NB4 (cell line): Measurements from ENCODE around the gene LOXL3.
A peak's percentile ranks its signal among the peaks of the same experiment; 100 is the strongest.
"Not testable (repeated sequence)": the region's sequence is repeated elsewhere in the genome, so short reads cannot be mapped to it uniquely, and the experiment has no call there.

ENCODE experiments used
- DNase-seq: peaks from one replicate; pipeline ENCODE4 v3.0.0; 2010; ENCODE audit warnings: low read depth
- H3K4me3 ChIP-seq: one replicate; pipeline ENCODE4 v1.5.1; 2011; ENCODE audit warnings: mild to moderate bottlenecking, low read depth, low read length, moderate library complexity
- MAX ChIP-seq: IDR thresholded peaks from 2 replicates; pipeline ENCODE4 v1.6.1; 2011; ENCODE audit warnings: low read depth, low read length
- MYC ChIP-seq: IDR thresholded peaks from 2 replicates; pipeline ENCODE4 v1.6.1; 2011; ENCODE audit warnings: low read depth, low read length
- POLR2A ChIP-seq: IDR thresholded peaks from 2 replicates; pipeline ENCODE4 v1.6.1; 2011; ENCODE audit warnings: mild to moderate bottlenecking; ENCODE audit not compliant: insufficient read length; ENCODE audit errors: extremely low read depth
- TF ChIP-seq, protein P1 (sequence below): IDR thresholded peaks from one replicate; pipeline ENCODE4 v1.5.1; 2012; ENCODE audit warnings: low read depth, low read length

The LOXL3 gene

DNA sequence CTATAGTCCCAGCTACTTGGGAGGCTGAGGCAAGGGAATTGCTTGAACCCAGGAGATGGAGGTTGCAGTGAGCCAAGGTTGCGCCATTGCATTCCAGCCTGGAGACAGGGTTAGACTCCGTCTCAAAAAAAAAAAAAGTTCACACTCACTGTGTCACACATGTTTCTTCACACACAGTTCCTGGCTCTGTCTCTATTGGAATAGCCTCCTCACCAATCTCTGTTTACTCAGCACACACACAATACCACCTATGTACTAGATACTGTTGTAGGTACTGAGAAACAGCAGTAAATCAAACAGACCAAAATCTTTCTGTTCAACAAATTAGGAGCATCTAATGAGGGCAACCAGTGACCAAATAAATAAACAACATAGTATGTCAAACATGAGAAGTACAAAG, 67.6 kb downstream of the LOXL3 start:
- no peak for DNase-seq
- no peak overlapping the region for H3K4me3 ChIP-seq
- TF ChIP-seq, protein P1, sequence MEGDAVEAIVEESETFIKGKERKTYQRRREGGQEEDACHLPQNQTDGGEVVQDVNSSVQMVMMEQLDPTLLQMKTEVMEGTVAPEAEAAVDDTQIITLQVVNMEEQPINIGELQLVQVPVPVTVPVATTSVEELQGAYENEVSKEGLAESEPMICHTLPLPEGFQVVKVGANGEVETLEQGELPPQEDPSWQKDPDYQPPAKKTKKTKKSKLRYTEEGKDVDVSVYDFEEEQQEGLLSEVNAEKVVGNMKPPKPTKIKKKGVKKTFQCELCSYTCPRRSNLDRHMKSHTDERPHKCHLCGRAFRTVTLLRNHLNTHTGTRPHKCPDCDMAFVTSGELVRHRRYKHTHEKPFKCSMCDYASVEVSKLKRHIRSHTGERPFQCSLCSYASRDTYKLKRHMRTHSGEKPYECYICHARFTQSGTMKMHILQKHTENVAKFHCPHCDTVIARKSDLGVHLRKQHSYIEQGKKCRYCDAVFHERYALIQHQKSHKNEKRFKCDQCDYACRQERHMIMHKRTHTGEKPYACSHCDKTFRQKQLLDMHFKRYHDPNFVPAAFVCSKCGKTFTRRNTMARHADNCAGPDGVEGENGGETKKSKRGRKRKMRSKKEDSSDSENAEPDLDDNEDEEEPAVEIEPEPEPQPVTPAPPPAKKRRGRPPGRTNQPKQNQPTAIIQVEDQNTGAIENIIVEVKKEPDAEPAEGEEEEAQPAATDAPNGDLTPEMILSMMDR: no peak
- no peak for TF ChIP-seq POLR2A

- H3K4me3 ChIP-seq: peak overlapping the region; percentile 84
- not testable (repeated sequence) for DNase-seq
Observed at GRCh38 chr2:74483675-74484164, 70.0 kb downstream of the LOXL3 start.

- peak within 1 kb of the TSS; percentile 84 for H3K4me3 ChIP-seq
- peak; percentile 98 for DNase-seq
- TF ChIP-seq POLR2A (peak; percentile 55), MYC (peak; percentile 52; the same call in 1 of the 2 replicates), MAX (peak; percentile 17; the same call in 1 of the 2 replicates)
- TF ChIP-seq, protein P1: peak; percentile 93
Observed at GRCh38 chr2:74482801-74483674, 70.7 kb downstream of the LOXL3 start, which contains the start of the genes CCDC142 and TTC31. Gene CCDC142 (minus strand): TSS chr2:74482998. CDS start chr2:74482837, 161 bp downstream. Gene TTC31 (plus strand): TSS chr2:74483081. CDS start chr2:74483096, 15 bp downstream.
